Calu3 (cell line): ENCODE measurements around the gene TMEM209. TPM values are rescaled to one million over a fixed set of nuclear protein-coding genes. Genes with fewer than 3 reads are reported as not detected.
A peak's percentile ranks its signal among the peaks of the same experiment; 100 is the strongest.
"Not testable (repeated sequence)": the region's sequence is repeated elsewhere in the genome, so short reads cannot be mapped to it uniquely, and the experiment has no call there.

Experiments used
- Bru-seq: library from RNA; stranded (reverse); fragments of 400-500 nt; gene quantifications from one replicate; lab custom pipeline; 2021; lab: Mats Ljungman, UMichigan
- BruChase-seq, 2 experiments: library from RNA; stranded (reverse); fragments of 400-500 nt; gene quantifications; one replicate each; lab custom pipeline; 2021; lab: Mats Ljungman, UMichigan
- BruUV-seq: library from RNA; stranded (reverse); fragments of 400-500 nt; replicated peaks from 2 replicates; lab custom pipeline; 2021; lab: Mats Ljungman, UMichigan
- CTCF ChIA-PET: fragments of 300-600 bp; sonication (Branson Sonifier 250); formaldehyde crosslinking; loops from one replicate; lab custom pipeline; 2022; ENCODE audit warnings: antibody characterized with exemption; lab: Charles Lee
- DNase-seq: peaks from one replicate; pipeline ENCODE4 v3.0.0; 2022
- H3K27ac Mint-ChIP-seq: one replicate; pipeline ENCODE4 v1.8.0; 2022; ENCODE audit warnings: mixed read lengths; ENCODE audit not compliant: unreplicated experiment
- H3K27me3 Mint-ChIP-seq: one replicate; pipeline ENCODE4 v1.8.0; 2022; ENCODE audit warnings: mixed read lengths; ENCODE audit not compliant: unreplicated experiment
- H3K36me3 Mint-ChIP-seq: one replicate; pipeline ENCODE4 v1.8.0; 2022; ENCODE audit warnings: mild to moderate bottlenecking, moderate library complexity, mixed read lengths; ENCODE audit not compliant: insufficient read depth, unreplicated experiment
- H3K4me1 Mint-ChIP-seq: one replicate; pipeline ENCODE4 v1.8.0; 2022; ENCODE audit warnings: mild to moderate bottlenecking, low read depth, mixed read lengths; ENCODE audit not compliant: unreplicated experiment
- H3K4me3 Mint-ChIP-seq: one replicate; pipeline ENCODE4 v1.8.0; 2022; ENCODE audit warnings: mild to moderate bottlenecking, low read depth, moderate library complexity, mixed read lengths; ENCODE audit not compliant: unreplicated experiment
- H3K9me3 Mint-ChIP-seq: one replicate; pipeline ENCODE4 v1.8.0; 2022; ENCODE audit warnings: low read depth, mixed read lengths; ENCODE audit not compliant: unreplicated experiment
- intact Hi-C: fragments of 100-400 bp; cut with micrococcal nuclease; formaldehyde crosslinking; loops from one replicate; pipeline ENCODE4 v1.10.0; 2022; ENCODE audit not compliant: unreplicated experiment
- long read RNA-seq: library from polyadenylated mRNA; stranded (forward); transcript quantifications from one replicate; pipeline ENCODE4 v2.0.0, GENCODE V29; 2022
- total RNA-seq: library from RNA; stranded (reverse); gene quantifications from 2 replicates; pipeline ENCODE4 v1.2.3, GENCODE V29; 2022
- TF ChIP-seq, protein P1 (sequence below): fragments of 200-600 bp; IDR thresholded peaks from one replicate; pipeline ENCODE4 v1.8.0; 2022; ENCODE audit warnings: antibody characterized with exemption; ENCODE audit not compliant: unreplicated experiment

Gene TMEM209
- total RNA-seq (26.6 and 26.8 TPM in 2 replicates), Bru-seq, nascent RNA (percentile 86 among the genes with signal in this experiment), BruChase-seq, experiment 1, labeled RNA remaining after a 6-hour chase (percentile 80 among the genes with signal in this experiment), BruChase-seq, experiment 2, labeled RNA remaining after a 2-hour chase (percentile 74 among the genes with signal in this experiment)
- long read RNA-seq, transcript TMEM209-201 (15 exons, 3,545 nt), result major isoform, 16 of 28 reads
- long read RNA-seq, partial matches to known transcripts, result 4 of 28 reads
- long read RNA-seq, other reads (novel, unspliced or antisense), result 6 of 28 reads

GRCh38 chr7:130205084-130205947 is at the start of gene TMEM209:
TSS of gene TMEM209 (minus strand) at chr7:130205406. CDS start at chr7:130205375, 31 bp downstream.
- H3K27ac Mint-ChIP-seq, result peak within 1 kb of the TSS; percentile 93
- H3K4me3 Mint-ChIP-seq, result peak within 1 kb of the TSS; percentile 85
- intact Hi-C loops, result no loop called here
- peaks cover 5% of the 10 kb centered on the region for H3K4me1 Mint-ChIP-seq
- DNase-seq, result peak; percentile 96
- H3K9me3 Mint-ChIP-seq, result no peaks in the 10 kb centered on the region
- TF ChIP-seq, protein P1, sequence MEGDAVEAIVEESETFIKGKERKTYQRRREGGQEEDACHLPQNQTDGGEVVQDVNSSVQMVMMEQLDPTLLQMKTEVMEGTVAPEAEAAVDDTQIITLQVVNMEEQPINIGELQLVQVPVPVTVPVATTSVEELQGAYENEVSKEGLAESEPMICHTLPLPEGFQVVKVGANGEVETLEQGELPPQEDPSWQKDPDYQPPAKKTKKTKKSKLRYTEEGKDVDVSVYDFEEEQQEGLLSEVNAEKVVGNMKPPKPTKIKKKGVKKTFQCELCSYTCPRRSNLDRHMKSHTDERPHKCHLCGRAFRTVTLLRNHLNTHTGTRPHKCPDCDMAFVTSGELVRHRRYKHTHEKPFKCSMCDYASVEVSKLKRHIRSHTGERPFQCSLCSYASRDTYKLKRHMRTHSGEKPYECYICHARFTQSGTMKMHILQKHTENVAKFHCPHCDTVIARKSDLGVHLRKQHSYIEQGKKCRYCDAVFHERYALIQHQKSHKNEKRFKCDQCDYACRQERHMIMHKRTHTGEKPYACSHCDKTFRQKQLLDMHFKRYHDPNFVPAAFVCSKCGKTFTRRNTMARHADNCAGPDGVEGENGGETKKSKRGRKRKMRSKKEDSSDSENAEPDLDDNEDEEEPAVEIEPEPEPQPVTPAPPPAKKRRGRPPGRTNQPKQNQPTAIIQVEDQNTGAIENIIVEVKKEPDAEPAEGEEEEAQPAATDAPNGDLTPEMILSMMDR, result no peak
- CTCF ChIA-PET, result interaction anchor here (0.7 to 1.4 kb wide), 4 partner anchors 8 to 553 kb away, joined by 3 to 8 read pairs (median 4); no protein-coding TSS in a partner anchor
- BruUV-seq, result TSS peak; percentile 92
- no peaks in the 10 kb centered on the region for H3K27me3 Mint-ChIP-seq
- H3K36me3 Mint-ChIP-seq, result peaks cover 30% of the 10 kb centered on the region

DNA sequence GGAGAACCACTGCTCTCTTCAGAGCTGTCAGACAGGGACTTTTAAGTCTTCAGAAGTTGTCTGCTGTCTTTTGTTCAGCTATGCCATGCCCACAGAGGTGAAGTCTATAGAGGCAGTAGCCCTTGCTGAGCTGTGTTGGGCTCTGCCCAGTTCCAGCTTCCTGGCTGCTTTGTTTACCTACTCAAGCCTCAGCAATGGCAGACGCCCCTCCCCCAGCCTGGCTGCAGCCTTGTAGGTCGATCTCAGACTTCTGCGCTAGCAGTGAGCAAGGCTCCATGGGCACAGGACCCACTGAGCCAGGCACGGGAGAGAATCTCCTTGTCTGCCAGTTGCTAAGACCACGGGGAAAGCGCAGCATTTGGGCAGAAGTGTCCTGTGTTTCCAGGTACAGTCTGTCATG is 49.3 kb upstream of the TMEM209 start:
- CTCF ChIA-PET, result no interaction called here
- no TSS peak for BruUV-seq
- H3K27ac Mint-ChIP-seq, result no peak overlapping the region

DNA sequence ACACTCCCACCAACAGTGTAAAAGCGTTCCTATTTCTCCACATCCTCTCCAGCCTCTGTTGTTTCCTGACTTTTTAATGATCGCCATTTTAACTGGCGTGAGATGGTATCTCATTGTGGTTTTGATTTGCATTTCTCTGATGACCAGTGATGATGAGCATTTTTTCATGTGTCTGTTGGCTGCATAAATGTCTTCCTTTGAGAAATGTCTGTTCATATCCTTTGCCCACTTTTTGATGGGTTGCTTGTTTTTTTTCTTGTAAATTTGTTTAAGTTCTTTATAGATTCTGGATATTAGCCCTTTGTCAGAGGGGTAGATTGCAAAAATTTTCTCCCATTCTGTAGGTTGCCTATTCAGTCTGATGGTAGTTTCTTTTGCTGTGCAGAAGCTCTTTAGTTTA is 44.4 kb upstream of the TMEM209 start:
- BruUV-seq, DNase-seq, H3K4me3 Mint-ChIP-seq, H3K36me3 Mint-ChIP-seq, H3K4me1 Mint-ChIP-seq, H3K27ac Mint-ChIP-seq, intact Hi-C loops, H3K9me3 Mint-ChIP-seq, CTCF ChIA-PET: not testable (repeated sequence)
- H3K27me3 Mint-ChIP-seq, result peaks cover 45% of the 10 kb centered on the region

More for the DNA sequence above, 49.3 kb upstream of the TMEM209 start:
- intact Hi-C loops, result no loop called here
- peaks cover 5% of the 10 kb centered on the region for H3K9me3 Mint-ChIP-seq
- TF ChIP-seq, protein P1, result no peak
- DNase-seq, result no peak
- no peak overlapping the region for H3K4me3 Mint-ChIP-seq
- no peaks in the 10 kb centered on the region for H3K36me3 Mint-ChIP-seq
- no peaks in the 10 kb centered on the region for H3K4me1 Mint-ChIP-seq
- H3K27me3 Mint-ChIP-seq, result peaks cover 35% of the 10 kb centered on the region

GRCh38 chr7:130248842-130249241 is 43.6 kb upstream of the TMEM209 start:
- H3K4me3 Mint-ChIP-seq, H3K27ac Mint-ChIP-seq, DNase-seq, intact Hi-C loops, H3K9me3 Mint-ChIP-seq, BruUV-seq, H3K36me3 Mint-ChIP-seq, CTCF ChIA-PET, H3K4me1 Mint-ChIP-seq: not testable (repeated sequence)
- H3K27me3 Mint-ChIP-seq, result peaks cover 48% of the 10 kb centered on the region

GRCh38 chr7:130246491-130246890 is 41.3 kb upstream of the TMEM209 start:
- CTCF ChIA-PET, result not testable (repeated sequence)

DNA sequence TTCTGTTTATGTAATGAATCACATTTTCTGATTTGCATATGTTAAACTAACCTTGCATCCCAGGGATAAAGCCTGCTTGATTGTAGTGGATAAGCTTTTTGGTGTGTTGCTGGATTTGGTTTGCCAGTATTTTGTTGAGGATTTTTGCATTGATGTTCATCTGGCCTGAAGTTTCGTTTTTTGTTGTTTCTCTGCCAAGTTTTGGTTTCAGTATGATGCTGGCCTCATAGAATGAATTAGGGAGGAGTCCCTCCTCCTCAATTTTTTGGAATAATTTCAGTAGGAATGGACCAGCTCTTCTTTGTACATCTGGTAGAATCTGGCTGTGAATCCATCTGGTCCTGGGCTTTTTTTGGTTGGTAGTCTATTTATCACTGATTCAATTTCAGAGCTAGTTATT is 38.3 kb upstream of the TMEM209 start:
- H3K4me1 Mint-ChIP-seq, H3K36me3 Mint-ChIP-seq, DNase-seq, CTCF ChIA-PET, H3K9me3 Mint-ChIP-seq, BruUV-seq, H3K4me3 Mint-ChIP-seq, H3K27ac Mint-ChIP-seq: not testable (repeated sequence)
- intact Hi-C loops, result loop anchor here (2.0 to 5.0 kb wide), 3 partner anchors 244 to 589 kb away; no protein-coding TSS in a partner anchor
- H3K27me3 Mint-ChIP-seq, result peaks cover 22% of the 10 kb centered on the region

More at GRCh38 chr7:130246491-130246890, 41.3 kb upstream of the TMEM209 start:
- H3K4me1 Mint-ChIP-seq, BruUV-seq, H3K27ac Mint-ChIP-seq, intact Hi-C loops, H3K9me3 Mint-ChIP-seq, H3K36me3 Mint-ChIP-seq, DNase-seq, H3K4me3 Mint-ChIP-seq: not testable (repeated sequence)
- peaks cover 28% of the 10 kb centered on the region for H3K27me3 Mint-ChIP-seq
